PFSK-1 (cell line): ENCODE data around the gene ZNF341.

Experiments
- FOXP2 ChIP-seq: optimal IDR thresholded peaks from 2 replicates; pipeline ENCODE3; 2011; ENCODE audit warnings: borderline replicate concordance, control low read depth, inconsistent platforms; ENCODE audit not compliant: insufficient read depth; ENCODE audit errors: extremely low read length, extremely low read depth
- POLR2AphosphoS5 ChIP-seq: IDR thresholded peaks from 2 replicates; pipeline ENCODE4 v1.6.1; 2012; ENCODE audit warnings: low read depth, mild to moderate bottlenecking, control low read depth, low read length, moderate library complexity
- SIN3A ChIP-seq: IDR thresholded peaks from 2 replicates; pipeline ENCODE4 v1.6.1; 2012; ENCODE audit warnings: mild to moderate bottlenecking, low read length, moderate library complexity, borderline replicate concordance; ENCODE audit not compliant: insufficient read depth
- TAF1 ChIP-seq: IDR thresholded peaks from 2 replicates; pipeline ENCODE4 v1.6.1; 2012; ENCODE audit warnings: low read length, control low read depth, borderline replicate concordance; ENCODE audit not compliant: insufficient read depth
- TF ChIP-seq, protein P1 (sequence below), 2 experiments: IDR thresholded peaks; 2 replicates each; pipeline versions ENCODE4 v1.6.1 to v1.8.0; 2011 to 2012; ENCODE audit warnings: low read depth in 2 of 2, low read length in 2 of 2, control low read depth in 1 of 2, inconsistent platforms in 1 of 2, mild to moderate bottlenecking in 1 of 2, moderate library complexity in 1 of 2; ENCODE audit not compliant: insufficient read depth in 1 of 2

ZNF341 gene

DNA sequence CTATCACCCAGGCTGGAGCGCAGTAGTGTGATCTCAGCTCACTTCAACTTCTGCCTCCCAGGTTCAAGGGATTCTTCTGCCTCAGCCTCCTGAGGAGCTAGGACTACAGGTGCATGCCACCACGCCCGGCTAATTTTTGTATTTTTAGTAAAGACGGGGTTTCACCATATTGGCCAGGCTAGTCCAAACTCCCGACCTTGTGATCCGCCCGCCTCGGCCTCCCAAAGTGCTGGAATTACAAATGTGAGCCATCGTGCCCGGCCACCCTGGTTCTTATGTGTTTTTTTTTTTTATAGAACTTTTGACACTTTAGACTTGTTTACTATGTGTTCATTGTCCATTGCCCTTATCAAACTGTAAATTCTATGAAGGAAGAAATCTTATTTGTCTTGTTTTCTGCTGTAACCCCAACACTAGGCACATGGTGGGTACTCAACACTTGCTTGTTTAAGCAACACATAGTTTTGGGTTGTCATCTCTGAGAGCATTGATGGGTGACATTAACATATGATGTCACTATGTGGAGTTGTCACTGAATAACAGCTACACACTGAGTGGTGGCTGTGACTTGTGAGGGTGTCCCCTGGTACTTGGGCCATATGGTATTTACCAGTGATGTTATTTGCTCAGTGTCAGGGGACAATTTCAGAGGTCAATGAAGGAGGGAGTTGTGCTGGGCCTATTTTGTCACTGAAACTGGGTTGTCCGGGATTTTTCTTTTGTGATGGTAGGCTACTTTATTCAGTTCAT lies 10.2 kb upstream of the ZNF341 start:
- no peak for TF ChIP-seq TAF1
- TF ChIP-seq POLR2AphosphoS5 = no peak
- TF ChIP-seq SIN3A = no peak
- TF ChIP-seq FOXP2 = no peak
- TF ChIP-seq, protein P1, sequence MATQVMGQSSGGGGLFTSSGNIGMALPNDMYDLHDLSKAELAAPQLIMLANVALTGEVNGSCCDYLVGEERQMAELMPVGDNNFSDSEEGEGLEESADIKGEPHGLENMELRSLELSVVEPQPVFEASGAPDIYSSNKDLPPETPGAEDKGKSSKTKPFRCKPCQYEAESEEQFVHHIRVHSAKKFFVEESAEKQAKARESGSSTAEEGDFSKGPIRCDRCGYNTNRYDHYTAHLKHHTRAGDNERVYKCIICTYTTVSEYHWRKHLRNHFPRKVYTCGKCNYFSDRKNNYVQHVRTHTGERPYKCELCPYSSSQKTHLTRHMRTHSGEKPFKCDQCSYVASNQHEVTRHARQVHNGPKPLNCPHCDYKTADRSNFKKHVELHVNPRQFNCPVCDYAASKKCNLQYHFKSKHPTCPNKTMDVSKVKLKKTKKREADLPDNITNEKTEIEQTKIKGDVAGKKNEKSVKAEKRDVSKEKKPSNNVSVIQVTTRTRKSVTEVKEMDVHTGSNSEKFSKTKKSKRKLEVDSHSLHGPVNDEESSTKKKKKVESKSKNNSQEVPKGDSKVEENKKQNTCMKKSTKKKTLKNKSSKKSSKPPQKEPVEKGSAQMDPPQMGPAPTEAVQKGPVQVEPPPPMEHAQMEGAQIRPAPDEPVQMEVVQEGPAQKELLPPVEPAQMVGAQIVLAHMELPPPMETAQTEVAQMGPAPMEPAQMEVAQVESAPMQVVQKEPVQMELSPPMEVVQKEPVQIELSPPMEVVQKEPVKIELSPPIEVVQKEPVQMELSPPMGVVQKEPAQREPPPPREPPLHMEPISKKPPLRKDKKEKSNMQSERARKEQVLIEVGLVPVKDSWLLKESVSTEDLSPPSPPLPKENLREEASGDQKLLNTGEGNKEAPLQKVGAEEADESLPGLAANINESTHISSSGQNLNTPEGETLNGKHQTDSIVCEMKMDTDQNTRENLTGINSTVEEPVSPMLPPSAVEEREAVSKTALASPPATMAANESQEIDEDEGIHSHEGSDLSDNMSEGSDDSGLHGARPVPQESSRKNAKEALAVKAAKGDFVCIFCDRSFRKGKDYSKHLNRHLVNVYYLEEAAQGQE (IDR thresholded peaks at IDR 0.05; ENCODE audit: insufficient read depth in 1 of 2, low read depth in 2 of 2, low read length in 2 of 2) = no peak

DNA sequence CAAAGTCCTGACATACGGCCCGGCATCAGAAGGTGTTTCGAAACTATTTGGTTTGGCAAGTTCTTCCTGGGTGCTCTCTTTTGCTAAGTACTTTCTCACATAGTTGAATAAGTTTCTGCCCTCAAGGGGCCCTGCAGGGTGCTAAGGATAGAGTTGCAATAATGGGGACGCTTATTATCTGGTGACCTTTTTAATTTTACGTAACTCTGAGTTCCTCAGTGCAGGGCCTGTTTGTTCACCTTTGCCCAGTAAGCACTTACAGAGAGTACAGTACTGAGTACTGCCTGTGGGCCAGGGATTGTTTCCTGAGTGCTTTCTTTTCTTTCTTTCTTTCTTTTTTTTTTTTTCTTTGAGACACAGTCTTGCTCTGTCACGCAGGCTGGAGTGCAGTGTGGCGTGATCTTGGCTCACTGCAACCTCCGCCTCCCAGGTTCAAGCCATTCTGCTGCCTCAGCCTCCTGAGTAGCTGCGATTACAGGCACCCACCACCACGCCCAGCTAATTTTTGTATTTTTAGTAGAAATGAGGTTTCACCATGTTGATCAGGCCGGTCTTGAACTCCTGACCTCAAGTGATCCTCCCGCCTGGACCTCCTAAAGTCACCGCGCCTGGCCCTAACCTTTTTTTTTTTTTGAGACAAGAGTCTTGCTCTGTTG lies 7.2 kb upstream of the ZNF341 start:
- TF ChIP-seq POLR2AphosphoS5 = no peak
- TF ChIP-seq, protein P1 (IDR thresholded peaks at IDR 0.05; ENCODE audit: insufficient read depth in 1 of 2, low read depth in 2 of 2, low read length in 2 of 2) = no peak
- TF ChIP-seq TAF1 = no peak

DNA sequence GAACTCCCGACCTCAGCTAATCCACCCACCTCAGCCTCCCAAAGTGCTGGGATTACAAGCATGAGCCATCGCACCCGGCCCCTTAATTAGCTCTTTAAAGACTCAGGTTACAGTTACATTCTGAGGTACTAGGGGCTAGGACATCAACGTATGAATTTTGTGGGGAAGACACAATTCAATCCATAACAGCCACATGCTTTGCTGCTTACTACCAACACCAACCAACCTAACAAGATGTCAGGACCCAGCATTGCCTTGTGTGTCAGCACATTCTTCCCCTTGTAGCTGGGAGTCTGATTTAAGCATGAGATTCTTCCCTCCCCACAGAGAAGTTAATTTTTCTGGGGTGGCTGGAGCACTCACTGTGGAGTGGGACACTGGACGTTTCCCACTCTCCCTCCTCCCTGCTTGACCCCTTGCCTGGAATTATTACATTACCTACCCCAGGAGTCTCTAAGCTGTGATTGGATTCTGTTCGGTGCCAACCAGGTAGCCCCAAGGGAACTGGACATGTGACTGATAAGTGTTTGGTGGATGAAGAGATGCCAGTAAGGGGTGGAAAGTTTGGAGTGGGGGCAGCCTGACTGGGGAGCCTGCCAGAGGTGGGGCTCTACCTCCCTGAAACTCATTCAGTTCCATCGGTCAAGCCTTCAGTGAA lies 6.1 kb upstream of the ZNF341 start:
- no peak for TF ChIP-seq SIN3A
- TF ChIP-seq FOXP2 = no peak
- no peak for TF ChIP-seq TAF1
- no peak for TF ChIP-seq POLR2AphosphoS5
- TF ChIP-seq, protein P1 (IDR thresholded peaks at IDR 0.05; ENCODE audit: insufficient read depth in 1 of 2, low read depth in 2 of 2, low read length in 2 of 2) = no peak

DNA sequence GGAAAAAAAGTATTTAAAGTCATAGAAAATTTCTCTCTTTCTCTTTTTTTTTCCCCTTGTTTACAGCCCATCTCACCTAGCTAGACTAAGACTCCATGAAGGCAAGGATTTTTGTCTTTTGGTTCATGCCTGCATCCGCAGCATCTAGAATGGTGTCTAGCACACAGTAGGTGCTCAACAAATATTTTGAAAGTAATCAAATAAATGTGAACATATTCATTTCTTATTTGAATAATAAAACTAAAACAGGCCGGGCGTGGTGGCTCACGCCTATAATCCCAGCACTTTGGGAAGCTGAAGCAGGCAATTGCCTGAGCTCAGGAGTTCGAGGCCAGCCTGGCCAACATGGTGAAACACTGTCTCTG lies 4.7 kb upstream of the ZNF341 start:
- no peak for TF ChIP-seq TAF1
- no peak for TF ChIP-seq FOXP2
- TF ChIP-seq, protein P1 (IDR thresholded peaks at IDR 0.05; ENCODE audit: insufficient read depth in 1 of 2, low read depth in 2 of 2, low read length in 2 of 2) = no peak
- no peak for TF ChIP-seq POLR2AphosphoS5
- TF ChIP-seq SIN3A = no peak

DNA sequence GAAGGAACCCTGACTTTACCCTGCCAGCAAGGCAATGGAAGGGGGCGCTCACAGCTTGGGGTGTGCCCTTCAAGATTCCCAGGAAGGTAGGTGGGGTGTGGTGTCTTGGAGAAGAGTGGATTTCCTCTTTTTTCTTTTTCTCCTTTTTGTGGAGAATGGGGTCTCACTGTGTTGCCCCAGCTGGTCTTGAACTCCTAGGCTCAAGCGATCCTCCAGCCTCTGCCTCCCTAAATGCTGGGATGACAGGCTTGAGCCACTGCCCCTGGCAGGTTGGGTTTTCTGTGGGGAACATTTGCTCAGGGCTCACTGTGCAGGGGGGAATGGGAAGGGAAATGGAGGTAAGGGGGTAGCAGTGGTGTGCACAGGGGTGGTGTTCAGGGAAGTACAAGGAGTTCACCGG lies 4.0 kb upstream of the ZNF341 start:
- TF ChIP-seq FOXP2 (no peak), SIN3A (no peak), TAF1 (no peak), POLR2AphosphoS5 (no peak)
- TF ChIP-seq, protein P1 (IDR thresholded peaks at IDR 0.05; ENCODE audit: insufficient read depth in 1 of 2, low read depth in 2 of 2, low read length in 2 of 2) = no peak
